ENCODE measurements around the gene ZFAND3.

DNA sequence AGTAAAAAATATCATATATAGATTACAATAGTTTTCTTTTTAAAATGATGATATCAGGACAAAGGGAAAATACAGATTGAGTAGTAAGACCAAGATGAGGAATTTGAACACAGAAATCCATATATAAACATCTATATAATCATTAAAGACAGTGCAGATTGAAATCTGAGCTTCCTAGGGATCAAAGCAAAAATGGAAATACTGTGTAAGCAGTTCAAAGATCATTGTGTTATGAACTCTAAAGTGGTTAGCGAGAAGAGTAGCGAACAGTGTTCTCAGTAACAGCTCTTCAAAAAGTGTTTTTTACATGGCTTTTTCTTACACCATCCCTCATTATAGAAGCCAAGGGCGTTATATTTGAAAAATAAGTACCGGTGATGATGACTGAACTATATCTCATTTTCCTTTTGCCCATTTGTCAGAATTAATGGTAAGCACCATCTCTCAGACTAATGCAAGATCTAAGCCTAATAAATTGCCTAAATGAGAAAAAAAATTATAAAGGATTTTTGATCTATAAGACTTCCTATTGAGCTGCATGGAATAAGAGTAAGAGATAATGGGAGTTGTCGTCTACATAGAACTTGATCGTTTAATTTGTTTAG lies 226.3 kb downstream of the ZFAND3 start:
- no peak for TF ChIP-seq POLR2A (IDR thresholded peaks at IDR 0.05)
- TF ChIP-seq, protein P1, sequence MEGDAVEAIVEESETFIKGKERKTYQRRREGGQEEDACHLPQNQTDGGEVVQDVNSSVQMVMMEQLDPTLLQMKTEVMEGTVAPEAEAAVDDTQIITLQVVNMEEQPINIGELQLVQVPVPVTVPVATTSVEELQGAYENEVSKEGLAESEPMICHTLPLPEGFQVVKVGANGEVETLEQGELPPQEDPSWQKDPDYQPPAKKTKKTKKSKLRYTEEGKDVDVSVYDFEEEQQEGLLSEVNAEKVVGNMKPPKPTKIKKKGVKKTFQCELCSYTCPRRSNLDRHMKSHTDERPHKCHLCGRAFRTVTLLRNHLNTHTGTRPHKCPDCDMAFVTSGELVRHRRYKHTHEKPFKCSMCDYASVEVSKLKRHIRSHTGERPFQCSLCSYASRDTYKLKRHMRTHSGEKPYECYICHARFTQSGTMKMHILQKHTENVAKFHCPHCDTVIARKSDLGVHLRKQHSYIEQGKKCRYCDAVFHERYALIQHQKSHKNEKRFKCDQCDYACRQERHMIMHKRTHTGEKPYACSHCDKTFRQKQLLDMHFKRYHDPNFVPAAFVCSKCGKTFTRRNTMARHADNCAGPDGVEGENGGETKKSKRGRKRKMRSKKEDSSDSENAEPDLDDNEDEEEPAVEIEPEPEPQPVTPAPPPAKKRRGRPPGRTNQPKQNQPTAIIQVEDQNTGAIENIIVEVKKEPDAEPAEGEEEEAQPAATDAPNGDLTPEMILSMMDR (IDR thresholded peaks at IDR 0.05) = no peak

Data from Peyer's patch (tissue), 4 donors.